ENCODE data around the gene MACROD2.
"Not testable (repeated sequence)": the region's sequence is repeated elsewhere in the genome, so short reads cannot be mapped to it uniquely, and the experiment has no call there.

Gene MACROD2

GRCh38 chr20:14197097-14197496, 201.8 kb downstream of the MACROD2 start:
- no peak for DNase-seq

GRCh38 chr20:14198416-14198815, 203.1 kb downstream of the MACROD2 start:
- no peak for DNase-seq

- no peak for DNase-seq
These were observed 203.8 kb downstream of the MACROD2 start for GRCh38 chr20:14199111-14199510.

- DNase-seq: no peak
These were observed 208.3 kb downstream of the MACROD2 start for GRCh38 chr20:14203657-14204056.

- DNase-seq: no peak
These were observed 212.3 kb downstream of the MACROD2 start for GRCh38 chr20:14207591-14207990.

- no peak for DNase-seq
These were observed 213.6 kb downstream of the MACROD2 start for GRCh38 chr20:14208956-14209355.

- no peak for DNase-seq
These were observed 214.8 kb downstream of the MACROD2 start for GRCh38 chr20:14210146-14210545.

- no peak for DNase-seq
These were observed 218.7 kb downstream of the MACROD2 start for GRCh38 chr20:14214046-14214445.

- DNase-seq: not testable (repeated sequence)
These were observed 220.6 kb downstream of the MACROD2 start for GRCh38 chr20:14215880-14216279.

- no peak for DNase-seq
These were observed 224.6 kb downstream of the MACROD2 start for GRCh38 chr20:14219801-14220461.

GRCh38 chr20:14220986-14221385, 225.7 kb downstream of the MACROD2 start:
- DNase-seq: no peak

- DNase-seq: no peak
These were observed 228.5 kb downstream of the MACROD2 start for GRCh38 chr20:14223806-14224205.

- not testable (repeated sequence) for DNase-seq
These were observed 231.0 kb downstream of the MACROD2 start for GRCh38 chr20:14226051-14227049.

GRCh38 chr20:14232650-14233049, 237.3 kb downstream of the MACROD2 start:
- no peak for DNase-seq

GRCh38 chr20:14234666-14235295, 239.5 kb downstream of the MACROD2 start:
- no peak for DNase-seq

GRCh38 chr20:14235355-14235754, 240.0 kb downstream of the MACROD2 start:
- no peak for DNase-seq

- no peak for DNase-seq
These were observed 250.2 kb downstream of the MACROD2 start for GRCh38 chr20:14245368-14245970.

GRCh38 chr20:14259689-14260088, 264.4 kb downstream of the MACROD2 start:
- no peak for DNase-seq

GRCh38 chr20:14260367-14260766, 265.1 kb downstream of the MACROD2 start:
- DNase-seq: no peak

- no peak for DNase-seq
These were observed 269.6 kb downstream of the MACROD2 start for GRCh38 chr20:14264869-14265268.

GRCh38 chr20:14266246-14266645, 270.9 kb downstream of the MACROD2 start:
- DNase-seq: no peak

- not testable (repeated sequence) for DNase-seq
These were observed 275.4 kb downstream of the MACROD2 start for GRCh38 chr20:14270751-14271150.

- DNase-seq: no peak
These were observed 286.8 kb downstream of the MACROD2 start for GRCh38 chr20:14282140-14282539.
